ENCODE results near the gene B4GALT1. TPM values are rescaled to one million over a fixed set of nuclear protein-coding genes. Genes with fewer than 3 reads are reported as not detected.

The B4GALT1 gene
- total and polyA plus RNA-seq, 12 donors: 14.8 to 117 (median 42.6) TPM

GRCh38 chr9:33110686-33111085, 56.5 kb downstream of the B4GALT1 start:
- Histone ChIP-seq H3K27me3 (no peaks in the 10 kb centered on the region), H3K27ac (peak overlapping the region in 1 of 10 donors; percentile 11), H3K36me3 (peaks cover 0 to 66% (median 25%) of the 10 kb centered on the region in 9 donors), H3K4me1 (peaks cover 5 to 52% (median 43%) of the 10 kb centered on the region in 9 donors), H3K4me3 (no peak overlapping the region), H3K9me3 (no peaks in the 10 kb centered on the region)
- intact Hi-C loops (cut with DNase I): loop anchor here in 1 of 10 donors (5.0 kb wide), 1 partner anchor 57 kb away; the partner anchor contains the start of gene B4GALT1
- DNase-seq (no peak), ATAC-seq (no peak)
- 75 to 88% methylated on average over 5 of the region's 5 CpGs for WGBS, 2 donors
- TF ChIP-seq CTCF (IDR thresholded peaks at IDR 0.05): no peak

GRCh38 chr9:33109850-33110595, 57.1 kb downstream of the B4GALT1 start:
- peak overlapping the region in 4 of 10 donors; percentile 9 to 35 (median 24) for H3K27ac ChIP-seq
- no peak for DNase-seq
- no peak for ATAC-seq
- H3K27me3 ChIP-seq: no peaks in the 10 kb centered on the region
- H3K4me1 ChIP-seq: peaks cover 5 to 51% (median 39%) of the 10 kb centered on the region in 9 donors
- WGBS, 2 donors: 85 to 94% methylated on average over 1 of the region's 1 CpG
- TF ChIP-seq CTCF (IDR thresholded peaks at IDR 0.05): no peak
- no peaks in the 10 kb centered on the region for H3K9me3 ChIP-seq
- peaks cover 0 to 59% (median 22%) of the 10 kb centered on the region in 9 donors for H3K36me3 ChIP-seq
- no peak overlapping the region for H3K4me3 ChIP-seq
- intact Hi-C loops (cut with DNase I): loop anchor here in 5 of 10 donors (5.0 to 10.0 kb wide), 4 partner anchors 47 to 65 kb away; partner anchors contain the start of gene B4GALT1 (in 3 of the 5)

GRCh38 chr9:33109097-33109496, 58.0 kb downstream of the B4GALT1 start:
- ATAC-seq: no peak
- H3K4me3 ChIP-seq: no peak overlapping the region
- H3K4me1 ChIP-seq: peaks cover 5 to 46% (median 32%) of the 10 kb centered on the region in 9 donors
- 68 to 71% methylated on average over 3 of the region's 3 CpGs for WGBS, 2 donors
- no peak for DNase-seq
- no peaks in the 10 kb centered on the region for H3K9me3 ChIP-seq
- H3K36me3 ChIP-seq: peaks cover 0 to 50% (median 18%) of the 10 kb centered on the region in 9 donors
- no peak for TF ChIP-seq CTCF (IDR thresholded peaks at IDR 0.05)
- H3K27ac ChIP-seq: peak overlapping the region in 3 of 10 donors; percentile 16 to 95 (median 35)
- H3K27me3 ChIP-seq: no peaks in the 10 kb centered on the region
- intact Hi-C loops (cut with DNase I): loop anchor here in 4 of 10 donors (5.0 to 10.0 kb wide), 4 partner anchors 48 to 66 kb away; partner anchors contain the start of gene B4GALT1 (in 2 of the 4)

GRCh38 chr9:33108472-33108871, 58.7 kb downstream of the B4GALT1 start:
- H3K27ac ChIP-seq: peak overlapping the region in 3 of 10 donors; percentile 72 to 95 (median 88)
- no peak for TF ChIP-seq CTCF (IDR thresholded peaks at IDR 0.05)
- no peak for DNase-seq

More at GRCh38 chr9:33108472-33108871, 58.7 kb downstream of the B4GALT1 start:
- H3K27me3 ChIP-seq: no peaks in the 10 kb centered on the region
- intact Hi-C loops (cut with DNase I): loop anchor here in 4 of 10 donors (5.0 to 10.0 kb wide), 4 partner anchors 49 to 66 kb away; partner anchors contain the start of gene B4GALT1 (in 2 of the 4)
- H3K36me3 ChIP-seq: peaks cover 0 to 43% (median 15%) of the 10 kb centered on the region in 9 donors
- 94 to 95% methylated on average over 3 of the region's 3 CpGs for WGBS, 2 donors
- H3K4me1 ChIP-seq: peaks cover 5 to 52% (median 31%) of the 10 kb centered on the region in 9 donors
- H3K4me3 ChIP-seq: no peak overlapping the region
- H3K9me3 ChIP-seq: no peaks in the 10 kb centered on the region
- no peak for ATAC-seq

Data from heart right ventricle (tissue), 16 donors.